Activated CD8-positive, alpha-beta memory T cell treated with anti-CD3 and anti-CD28 coated beads, Interleukin-2, amount 50 U/mL, for 1 hour (primary cell): ENCODE results near the gene PARP14.
"Not testable (repeated sequence)": the region's sequence is repeated elsewhere in the genome, so short reads cannot be mapped to it uniquely, and the experiment has no call there.

Source experiments
- DNase-seq: peaks from one replicate; pipeline ENCODE4 v3.0.0-alpha.2; 2020; ENCODE audit errors: extremely low read depth

The PARP14 gene

DNA sequence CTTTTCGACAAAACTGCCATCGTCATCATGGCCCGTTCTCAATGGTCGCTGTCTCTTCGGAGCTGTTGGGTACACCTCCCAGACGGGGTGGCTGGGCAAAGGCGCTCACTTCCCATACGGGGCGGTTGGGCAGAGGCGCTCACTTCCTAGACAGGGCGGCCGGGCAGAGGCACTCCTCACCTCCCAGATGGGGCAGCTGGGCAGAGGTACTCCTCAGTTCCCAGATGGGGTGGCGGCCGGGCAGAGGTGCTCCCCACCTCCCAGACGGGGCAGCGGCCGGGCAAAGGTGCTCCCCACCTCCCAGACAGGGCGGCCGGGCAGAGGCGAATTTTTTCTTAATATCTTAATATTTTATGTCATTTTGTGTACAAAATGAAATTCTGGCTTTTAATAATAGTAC is 44.5 kb downstream of the PARP14 start:
- no peak for DNase-seq

DNA sequence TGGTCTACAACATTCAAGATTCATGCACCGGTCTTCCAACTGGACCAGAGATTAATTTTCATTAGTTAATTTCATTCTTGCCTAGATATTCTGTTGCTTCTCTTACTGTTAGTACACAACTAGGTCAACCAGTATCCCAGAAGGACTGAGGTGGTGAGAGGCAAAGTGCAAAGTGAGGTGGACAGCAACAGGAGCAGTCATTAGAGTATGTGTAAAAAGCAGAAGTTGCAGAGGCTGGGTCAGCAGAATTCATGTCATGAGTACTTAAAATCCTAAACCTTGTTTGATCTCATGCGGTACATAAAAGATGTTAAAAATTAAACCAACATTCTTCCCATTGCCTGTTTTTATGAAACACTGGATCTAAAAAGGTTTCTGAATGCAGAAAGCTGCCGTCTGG is 46.7 kb downstream of the PARP14 start:
- DNase-seq: no peak

DNA sequence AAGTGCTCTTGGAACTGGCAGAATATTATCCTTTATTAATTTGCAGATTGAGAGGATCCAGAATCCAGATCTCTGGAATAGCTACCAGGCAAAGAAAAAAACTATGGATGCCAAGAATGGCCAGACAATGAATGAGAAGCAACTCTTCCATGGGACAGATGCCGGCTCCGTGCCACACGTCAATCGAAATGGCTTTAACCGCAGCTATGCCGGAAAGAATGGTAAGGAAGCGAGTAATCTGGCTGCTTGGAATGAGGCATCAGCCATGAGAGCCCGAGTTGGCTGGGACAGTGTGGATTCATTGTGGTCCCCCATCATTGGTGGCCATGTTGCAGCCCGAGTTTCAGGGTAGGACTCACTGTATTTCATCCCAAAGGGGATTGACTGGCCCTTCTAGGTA is 47.1 kb downstream of the PARP14 start:
- no peak for DNase-seq

DNA sequence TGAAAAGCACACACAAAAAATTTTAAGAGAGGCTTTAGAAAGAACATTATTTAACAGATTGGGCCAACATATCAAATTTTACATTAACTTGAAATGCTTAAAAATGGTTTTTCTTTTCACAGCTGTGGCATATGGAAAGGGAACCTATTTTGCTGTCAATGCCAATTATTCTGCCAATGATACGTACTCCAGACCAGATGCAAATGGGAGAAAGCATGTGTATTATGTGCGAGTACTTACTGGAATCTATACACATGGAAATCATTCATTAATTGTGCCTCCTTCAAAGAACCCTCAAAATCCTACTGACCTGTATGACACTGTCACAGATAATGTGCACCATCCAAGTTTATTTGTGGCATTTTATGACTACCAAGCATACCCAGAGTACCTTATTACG is 47.5 kb downstream of the PARP14 start:
- no peak for DNase-seq

DNA sequence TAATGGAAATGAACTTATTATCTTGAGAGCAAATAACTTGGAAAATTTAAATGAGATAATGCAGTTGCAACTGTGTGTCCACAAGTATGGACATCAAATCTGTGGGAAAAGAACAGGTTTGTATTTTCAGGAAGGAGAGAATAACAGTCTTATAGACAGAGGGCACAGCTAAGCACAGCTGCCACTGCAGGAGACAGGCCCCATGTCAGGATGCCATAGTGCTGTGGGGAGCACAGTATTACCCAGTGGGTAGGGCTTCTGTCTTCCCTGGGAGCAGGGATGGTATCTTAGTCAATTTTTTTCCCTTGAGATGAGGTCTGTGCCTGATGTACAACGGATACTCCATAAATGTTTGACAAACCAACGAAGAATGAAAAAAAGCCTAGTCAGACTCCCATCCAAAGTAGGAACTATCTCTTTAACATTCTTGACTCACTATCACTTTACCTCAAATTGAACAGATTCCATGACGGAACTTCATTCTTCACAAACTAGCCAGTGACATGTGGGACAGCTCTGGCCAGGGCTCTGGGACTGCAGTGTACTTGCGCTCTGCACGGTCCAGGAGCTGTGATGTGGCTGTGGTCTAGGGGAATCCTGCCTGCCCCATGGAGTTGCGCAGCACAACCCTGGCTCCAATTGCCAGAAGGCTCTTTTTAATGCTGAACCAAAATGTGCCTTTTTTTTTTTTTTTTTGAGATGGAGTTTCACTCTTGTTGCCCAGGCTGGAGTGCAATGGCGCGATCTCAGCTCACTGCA is 48.3 kb downstream of the PARP14 start:
- DNase-seq: no peak

DNA sequence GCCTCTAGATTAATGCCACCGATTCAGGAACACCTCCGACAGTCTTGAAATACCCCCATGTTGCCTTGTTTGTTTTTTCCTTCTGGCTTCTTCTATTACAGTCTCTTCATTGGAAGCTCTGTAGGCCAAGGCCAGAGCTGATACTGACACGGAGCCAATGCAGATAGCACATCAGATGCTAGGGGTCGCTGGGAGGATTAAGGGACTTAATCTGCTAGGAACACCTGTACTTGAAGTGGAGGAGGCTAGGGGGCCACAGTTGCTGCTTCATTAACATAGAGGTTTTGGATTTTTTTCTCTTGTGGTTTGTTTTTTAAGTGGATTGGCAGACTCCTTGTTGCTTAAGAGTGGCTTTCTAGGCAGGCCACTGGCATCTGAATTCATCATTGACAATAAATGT is 49.6 kb downstream of the PARP14 start:
- DNase-seq: no peak

DNA sequence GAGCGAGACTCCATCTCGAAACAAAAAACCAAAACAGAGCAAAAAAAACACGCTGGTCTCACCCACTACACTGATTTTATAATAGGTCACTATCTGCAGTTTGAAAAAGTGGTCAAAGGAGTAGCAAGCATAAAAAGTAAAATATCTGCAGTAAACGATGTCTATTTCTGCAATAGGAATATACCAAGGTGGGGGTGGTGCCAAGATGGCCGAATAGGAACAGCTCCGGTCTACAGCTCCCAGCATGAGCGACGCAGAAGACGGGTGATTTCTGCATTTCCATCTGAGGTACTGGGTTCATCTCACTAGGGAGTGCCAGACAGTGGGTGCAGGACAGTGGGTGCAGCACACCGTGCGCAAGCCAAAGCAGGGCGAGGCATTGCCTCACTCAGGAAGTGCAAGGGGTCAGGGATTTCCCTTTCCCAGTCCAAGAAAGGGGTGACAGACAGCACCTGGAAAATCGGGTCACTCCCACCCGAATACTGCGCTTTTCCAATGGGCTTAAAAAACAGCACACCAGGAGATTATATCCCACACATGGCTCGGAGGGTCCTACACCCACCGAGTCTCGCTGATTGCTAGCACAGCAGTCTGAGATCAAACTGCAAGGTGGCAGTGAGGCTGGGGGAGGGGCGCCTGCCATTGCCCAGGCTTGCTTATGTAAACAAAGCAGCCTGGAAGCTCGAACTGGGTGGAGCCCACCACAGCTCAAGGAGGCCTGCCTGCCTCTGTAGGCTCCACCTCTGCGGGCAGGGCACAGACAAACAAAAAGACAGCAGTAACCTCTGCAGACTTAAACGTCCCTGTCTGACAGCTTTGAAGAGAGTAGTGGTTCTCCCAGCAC is 52.3 kb downstream of the PARP14 start:
- not testable (repeated sequence) for DNase-seq

DNA sequence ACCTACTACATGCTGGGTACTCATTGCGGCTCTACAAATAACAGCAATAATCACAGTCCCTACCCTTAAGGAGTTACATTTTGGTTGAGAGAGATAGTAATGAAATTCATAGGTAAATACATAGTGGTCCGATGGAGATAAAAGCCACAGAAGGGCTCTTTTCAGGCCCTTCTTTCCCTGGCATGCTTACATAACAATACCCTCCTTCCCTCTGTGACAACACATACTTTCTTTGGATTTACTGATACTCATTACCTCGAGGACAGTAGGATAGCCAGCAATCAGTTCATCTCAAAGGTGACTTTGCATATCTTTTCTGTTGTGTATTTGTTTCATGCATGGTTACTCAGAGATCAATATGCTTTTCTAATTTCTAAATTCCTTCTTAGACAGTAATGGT is 58.5 kb downstream of the PARP14 start:
- no peak for DNase-seq

DNA sequence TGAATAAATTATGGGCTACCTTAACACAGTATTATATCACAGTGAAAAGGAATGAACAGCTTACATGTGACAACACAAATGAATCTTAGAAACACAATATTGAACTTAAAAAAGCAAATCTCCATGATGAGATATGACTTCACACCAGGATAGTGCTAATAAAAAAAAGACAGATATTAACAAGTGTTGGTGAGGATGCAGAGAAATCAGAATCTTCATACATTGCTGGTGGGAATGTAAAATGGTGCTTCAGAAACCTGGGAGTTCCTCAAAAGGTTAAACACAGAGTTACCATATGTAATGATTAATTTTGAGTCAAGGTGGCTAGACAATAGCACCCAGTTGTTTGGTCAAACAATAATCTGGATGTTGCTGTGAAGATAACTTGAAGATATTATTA is 61.6 kb downstream of the PARP14 start:
- no peak for DNase-seq

DNA sequence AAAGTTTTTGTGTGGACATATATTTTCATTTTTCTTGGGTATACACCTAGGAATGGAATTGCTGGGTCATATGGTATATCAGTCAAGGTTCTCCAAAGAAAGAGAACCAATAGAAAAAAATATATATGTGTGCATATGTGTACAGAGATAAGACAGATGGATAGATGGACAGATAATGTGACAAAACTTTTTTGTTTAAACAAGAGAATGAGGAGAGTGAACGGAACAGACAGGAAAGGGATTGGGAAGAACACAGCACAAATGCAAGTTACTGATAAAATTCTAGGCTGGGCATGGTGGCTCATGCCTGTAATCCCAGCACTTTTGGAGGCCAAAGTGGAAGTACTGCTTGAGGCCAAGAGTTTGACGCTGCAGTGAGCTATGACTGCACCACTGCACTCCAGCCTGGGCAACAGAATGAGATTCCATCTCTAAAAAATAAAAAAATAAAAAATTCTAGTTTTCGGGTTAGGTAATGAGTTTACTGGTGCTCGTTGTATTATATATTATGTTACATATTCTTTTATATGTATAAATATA is 63.0 kb downstream of the PARP14 start:
- no peak for DNase-seq

DNA sequence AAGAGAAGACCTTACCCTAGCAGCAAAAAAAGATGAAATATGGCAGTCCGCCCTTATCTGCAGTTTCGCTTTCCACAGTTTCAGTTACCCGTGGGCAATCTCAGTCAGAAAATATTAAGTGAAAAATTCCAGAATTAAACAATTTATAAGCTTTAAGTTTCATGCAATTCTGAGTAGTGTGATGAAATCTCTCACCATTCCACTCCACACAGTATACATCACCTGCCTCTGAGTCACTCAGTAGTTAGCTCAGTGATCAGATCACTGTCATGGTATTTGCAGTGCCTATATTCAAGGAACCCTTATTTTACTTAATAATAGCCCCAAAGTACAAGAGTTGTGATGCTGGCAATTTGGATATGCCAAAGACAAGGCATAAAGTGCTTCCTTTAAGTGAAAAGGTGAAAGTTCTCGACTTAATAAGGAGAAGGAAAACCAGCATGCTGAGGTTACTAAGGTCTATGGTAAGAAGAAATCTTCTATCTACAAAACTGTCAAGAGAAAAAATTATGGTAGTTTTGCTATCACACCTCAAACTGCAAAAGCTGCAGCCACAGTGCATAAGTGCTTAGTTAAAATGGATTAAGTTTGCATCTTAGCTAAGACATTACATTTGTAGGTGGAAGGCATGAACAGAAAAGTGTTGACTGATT is 64.9 kb downstream of the PARP14 start:
- no peak for DNase-seq

DNA sequence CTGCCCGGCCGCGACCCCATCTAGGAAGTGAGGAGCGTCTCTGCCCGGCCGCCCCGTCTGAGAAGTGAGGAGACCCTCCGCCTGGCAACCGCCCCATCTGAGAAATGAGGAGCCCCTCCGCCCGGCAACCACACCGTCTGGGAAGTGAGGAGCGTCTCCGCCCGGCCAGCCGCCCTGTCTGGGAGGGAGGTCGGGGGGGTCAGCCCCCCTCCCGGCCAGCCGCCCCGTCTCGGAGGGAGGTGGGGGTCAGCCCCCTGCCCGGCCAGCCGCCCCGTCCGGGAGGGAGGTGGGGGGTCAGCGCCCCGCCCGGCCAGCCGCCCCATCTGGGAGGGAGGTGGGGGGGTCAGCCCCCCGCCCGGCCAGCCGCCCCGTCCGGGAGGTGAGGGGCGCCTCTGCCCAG is 66.7 kb downstream of the PARP14 start:
- DNase-seq: not testable (repeated sequence)

DNA sequence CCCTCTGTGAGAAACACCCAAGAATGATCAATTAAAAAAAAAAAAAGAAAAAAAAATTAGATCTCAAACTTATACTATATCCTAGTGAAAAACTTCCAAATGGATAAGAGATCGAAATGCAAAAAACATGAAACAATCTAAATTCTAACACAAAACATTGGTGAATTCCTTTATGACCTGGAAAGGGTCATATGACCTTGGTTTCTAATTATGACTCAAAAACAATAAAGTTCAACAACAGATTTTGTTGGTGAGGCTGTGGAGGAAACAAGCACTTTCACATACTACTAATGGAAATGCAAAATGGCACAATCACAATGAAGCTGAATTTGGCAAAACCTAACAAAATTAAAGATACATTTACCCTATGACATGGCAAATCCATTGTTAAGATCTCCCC is 67.7 kb downstream of the PARP14 start:
- no peak for DNase-seq

DNA sequence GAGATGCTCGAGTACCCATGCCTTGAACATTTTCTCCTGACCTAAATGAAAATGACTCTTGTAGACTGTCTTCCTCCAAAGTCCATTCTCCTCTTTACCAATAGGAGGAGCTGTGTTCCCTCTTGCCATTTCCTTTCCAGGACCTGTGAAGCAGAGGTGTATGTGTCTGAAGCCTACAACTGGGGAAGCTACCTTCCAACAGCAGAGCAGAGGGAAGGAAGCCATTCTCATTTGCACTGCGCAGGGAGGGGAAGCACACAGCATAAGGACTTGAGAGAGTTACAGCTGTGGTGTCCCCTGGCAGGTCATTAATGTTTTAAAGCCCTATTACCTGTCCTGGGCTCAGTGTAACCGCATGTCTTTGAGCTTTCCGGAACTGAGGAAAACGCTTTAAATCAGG is 74.3 kb downstream of the PARP14 start:
- no peak for DNase-seq

DNA sequence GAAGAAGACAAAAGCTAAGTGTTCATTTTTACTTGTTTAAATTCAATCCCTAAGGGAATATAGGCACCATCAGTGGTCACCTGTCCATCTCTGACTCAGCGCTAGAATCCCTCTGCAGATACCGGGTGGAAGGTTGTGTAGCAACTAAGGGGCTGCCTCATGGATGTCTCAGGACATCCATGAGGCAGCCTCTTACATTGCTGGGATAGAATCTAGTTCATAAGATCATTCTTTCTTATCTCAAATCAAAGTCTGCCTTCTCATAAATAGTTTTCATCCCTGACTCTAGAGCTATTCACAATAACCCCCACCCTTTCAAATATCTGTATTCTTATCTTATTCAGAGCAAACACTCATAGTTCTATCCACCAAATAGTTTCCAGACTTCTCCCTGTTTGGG is 74.9 kb downstream of the PARP14 start:
- no peak for DNase-seq

DNA sequence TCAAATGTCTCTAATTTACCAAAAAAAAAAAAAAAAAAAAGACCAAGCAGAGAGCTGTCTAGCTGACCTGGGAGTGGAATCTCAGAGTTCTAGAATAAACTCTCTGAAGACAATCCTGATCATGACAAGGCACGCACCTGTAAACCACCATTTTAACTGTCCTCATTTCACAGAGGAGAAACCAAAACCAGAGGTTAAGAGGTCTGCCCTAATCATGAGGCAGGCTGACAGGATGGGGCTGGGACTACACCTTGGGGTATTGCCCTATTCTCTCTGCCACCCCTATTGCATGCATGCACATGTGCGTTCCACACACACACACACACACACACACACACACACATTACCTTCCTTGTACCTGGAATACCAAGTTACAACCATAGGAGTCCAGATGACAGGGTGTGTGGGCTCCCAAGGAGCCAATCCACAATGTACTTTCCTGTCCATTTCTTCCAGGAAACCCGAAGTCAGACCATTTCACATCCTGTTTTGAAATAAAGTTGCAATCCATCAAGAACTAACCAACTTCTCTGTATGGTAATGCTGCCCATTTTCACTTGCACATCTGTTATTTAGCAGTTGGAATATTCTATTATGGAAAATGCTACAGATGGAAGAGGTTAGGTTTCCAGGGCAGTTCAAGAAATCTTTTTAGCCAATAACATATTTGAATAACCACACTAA is 78.4 kb downstream of the PARP14 start:
- DNase-seq: no peak

DNA sequence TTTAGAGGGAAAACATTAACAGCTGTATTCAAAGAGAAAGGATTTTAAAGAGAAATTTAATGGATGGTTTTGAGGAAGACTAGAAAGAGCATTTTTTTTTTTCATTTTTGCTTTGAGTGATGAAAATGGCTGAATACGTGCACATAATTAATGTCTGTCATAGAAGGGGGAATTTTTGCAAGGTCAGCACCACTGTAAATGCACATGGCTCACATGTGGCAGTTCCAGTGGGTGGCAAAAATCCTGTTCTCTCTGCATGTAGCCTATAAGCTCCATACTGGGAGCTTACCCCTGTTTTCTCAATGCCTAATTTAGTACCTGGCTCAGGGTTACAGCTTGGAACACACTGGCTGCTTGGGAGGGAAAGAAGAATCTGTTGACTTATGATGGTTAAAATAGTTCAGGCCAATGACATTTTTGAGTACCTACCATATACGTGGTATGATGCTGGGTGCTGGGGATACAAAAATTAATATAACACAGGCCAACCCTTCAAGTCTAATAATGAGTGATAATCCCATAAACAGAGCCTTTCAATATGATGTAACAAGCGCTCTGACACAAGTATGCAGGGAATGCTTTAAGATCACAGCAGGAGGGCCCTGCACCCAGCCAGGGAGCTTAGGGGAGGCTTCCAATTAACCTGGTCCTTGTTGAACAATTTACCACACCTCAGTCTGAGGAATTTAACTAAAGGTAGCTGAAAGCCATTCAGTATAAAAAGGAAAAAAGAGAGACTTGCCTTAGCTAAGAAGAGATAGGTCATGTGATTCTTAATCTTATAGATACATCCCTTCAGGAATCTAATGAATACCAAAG is 80.0 kb downstream of the PARP14 start:
- no peak for DNase-seq

DNA sequence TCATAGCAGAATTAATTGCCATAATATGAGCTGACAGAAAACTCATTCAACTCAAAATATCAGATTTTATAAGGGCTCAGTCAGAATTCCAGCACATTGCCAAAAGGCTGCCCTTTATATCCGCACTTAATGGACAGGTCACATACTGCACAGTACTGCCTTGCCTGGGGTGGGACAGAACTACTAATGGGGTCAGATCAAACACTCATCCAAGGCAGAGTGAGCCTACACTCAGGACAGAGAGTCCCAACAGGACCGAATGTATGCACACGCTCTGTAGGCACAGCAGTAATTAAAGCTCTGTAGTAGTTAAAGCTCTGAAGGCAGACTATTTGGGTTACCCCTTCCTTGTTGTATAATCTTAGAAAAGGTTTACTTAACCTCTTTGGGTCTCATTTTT is 85.8 kb downstream of the PARP14 start:
- DNase-seq: no peak

DNA sequence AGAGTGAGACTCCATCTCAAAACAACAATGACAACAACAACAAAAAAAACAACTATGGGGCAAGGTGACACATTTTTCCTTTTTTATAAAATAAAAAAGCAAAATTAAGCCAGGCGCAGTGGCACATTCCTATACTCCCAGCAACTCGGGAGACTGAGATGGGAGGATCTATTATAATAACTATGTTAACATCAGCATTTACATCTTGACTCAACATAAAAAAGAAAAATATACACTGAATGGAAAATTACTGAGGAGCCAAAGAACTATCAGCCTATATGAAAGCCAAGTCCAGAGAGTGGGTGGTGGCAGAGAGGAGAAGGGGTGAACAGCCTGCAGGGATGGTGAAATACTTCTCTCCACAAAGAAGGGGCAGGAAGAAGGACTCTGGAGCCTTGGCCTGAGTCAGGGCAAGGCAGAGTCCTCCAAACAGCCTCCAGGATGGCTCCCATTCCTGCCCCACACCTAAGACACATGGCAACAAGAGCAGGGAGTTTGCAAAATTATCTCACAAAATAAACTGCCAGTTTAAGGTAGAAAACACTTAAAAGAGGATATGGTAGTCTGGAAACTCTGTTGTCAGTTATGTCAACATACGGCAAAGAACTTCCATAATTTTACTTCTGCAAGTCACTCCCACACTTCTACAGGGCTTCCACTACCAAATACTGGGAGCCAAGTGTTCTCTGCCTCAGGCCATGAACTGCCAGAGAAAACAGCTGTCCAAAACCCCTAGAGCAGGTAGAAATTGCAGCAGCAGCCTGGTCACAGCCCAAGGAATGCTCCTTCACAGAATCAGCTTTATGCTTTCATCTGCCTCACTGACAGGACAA is 87.1 kb downstream of the PARP14 start:
- DNase-seq: no peak

DNA sequence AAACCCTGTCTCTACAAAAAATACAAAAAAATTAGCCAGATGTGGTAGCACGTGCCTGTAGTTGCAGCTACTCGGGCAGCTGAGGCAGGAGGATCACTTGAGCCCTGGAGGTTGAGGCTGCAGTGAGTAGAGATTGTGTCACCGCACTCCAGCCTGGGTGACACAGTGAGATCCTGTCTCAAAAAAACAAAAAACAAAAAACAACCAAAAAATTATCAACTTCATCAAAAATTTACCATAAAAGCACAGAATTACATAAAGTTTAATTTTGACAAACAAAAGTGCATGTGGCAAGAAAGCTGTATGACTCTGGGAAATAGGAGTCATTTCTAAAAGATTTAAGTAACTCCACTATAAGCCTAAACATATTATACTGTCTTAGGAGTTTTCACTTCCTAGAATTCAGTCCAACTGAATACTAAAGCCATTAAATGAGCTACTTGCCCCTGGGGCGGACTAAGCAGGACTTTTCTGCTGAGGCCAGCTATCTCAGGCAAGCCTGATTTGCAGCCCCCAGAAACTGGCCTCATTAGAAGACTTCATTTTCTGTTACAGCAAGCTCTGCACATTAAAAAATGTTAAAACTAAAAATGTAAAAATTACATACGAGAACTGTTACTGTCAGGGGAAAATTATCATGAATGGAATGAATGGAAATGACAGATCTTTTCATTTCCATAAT is 90.0 kb downstream of the PARP14 start:
- DNase-seq: no peak
